OCI-LY7 (cell line): Measurements from ENCODE around the gene SPATS2L. TPM values are rescaled to one million over a fixed set of nuclear protein-coding genes. Genes with fewer than 3 reads are reported as not detected.

ENCODE experiments used
- BruUV-seq: library from RNA; stranded (reverse); fragments of 400-500 nt; replicated peaks from 2 replicates; lab custom pipeline; 2021; lab: Mats Ljungman, UMichigan
- CTCF ChIA-PET: fragments of 300-600 bp; sonication (Branson Sonifier 250); formaldehyde crosslinking; loops from one replicate; lab custom pipeline; 2022; ENCODE audit warnings: antibody characterized with exemption; ENCODE audit not compliant: unreplicated experiment; lab: Charles Lee
- POLR2A ChIA-PET: fragments of 300-600 bp; sonication (Branson Sonifier 250); formaldehyde crosslinking; loops from one replicate; lab custom pipeline; 2022; ENCODE audit warnings: antibody characterized with exemption; lab: Charles Lee
- DNase-seq: peaks from one replicate; pipeline ENCODE4 v3.0.0-alpha.2; 2015; ENCODE audit warnings: low spot score
- H2AFZ ChIP-seq: fragments of 200-600 bp; sonication (generic), shearing (Covaris generic); 2 replicates; pipeline ENCODE4 v1.6.1; 2014; ENCODE audit warnings: mild to moderate bottlenecking, antibody characterized with exemption, low read length, moderate library complexity
- H3K27ac ChIP-seq: fragments of 200-600 bp; sonication (generic); 2 replicates; pipeline ENCODE4 v1.5.1; 2014; ENCODE audit warnings: mixed run types, low read depth, mild to moderate bottlenecking, moderate library complexity, low read length, inconsistent platforms; ENCODE audit not compliant: poor library complexity, severe bottlenecking
- H3K36me3 ChIP-seq: fragments of 200-600 bp; sonication (generic); 2 replicates; pipeline ENCODE4 v1.6.1; 2014; ENCODE audit warnings: mild to moderate bottlenecking, antibody characterized with exemption, low read length, moderate library complexity, mixed read lengths; ENCODE audit not compliant: insufficient read depth
- H3K4me1 ChIP-seq: fragments of 200-600 bp; sonication (generic); 2 replicates; pipeline ENCODE4 v1.5.1; 2014; ENCODE audit warnings: mild to moderate bottlenecking, low read length; ENCODE audit not compliant: insufficient read depth, poor library complexity, severe bottlenecking
- H3K4me2 ChIP-seq: fragments of 200-600 bp; sonication (generic); 2 replicates; pipeline ENCODE4 v1.6.1; 2014; ENCODE audit warnings: mild to moderate bottlenecking, low read length
- H3K4me3 ChIP-seq: fragments of 200-600 bp; sonication (generic); 2 replicates; pipeline ENCODE4 v1.5.1; 2014; ENCODE audit warnings: mild to moderate bottlenecking, low read depth, low read length; ENCODE audit not compliant: poor library complexity, severe bottlenecking
- H3K79me2 ChIP-seq: fragments of 200-600 bp; sonication (generic); 2 replicates; pipeline ENCODE4 v1.6.1; 2016; ENCODE audit warnings: low read depth, mild to moderate bottlenecking, low read length, moderate library complexity, mixed read lengths; ENCODE audit not compliant: insufficient read depth
- H3K9me2 ChIP-seq: fragments of 200-600 bp; sonication (generic); 2 replicates; pipeline ENCODE4 v1.6.1; 2016; ENCODE audit warnings: mild to moderate bottlenecking, low read length, mixed read lengths; ENCODE audit not compliant: insufficient read depth
- H3K9me3 ChIP-seq: fragments of 200-600 bp; sonication (generic); 2 replicates; pipeline ENCODE4 v1.6.1; 2014; ENCODE audit warnings: mild to moderate bottlenecking, mixed run types, low read length, mixed read lengths
- H4K20me1 ChIP-seq: fragments of 200-600 bp; sonication (generic); 2 replicates; pipeline ENCODE4 v1.6.1; 2014; ENCODE audit warnings: mild to moderate bottlenecking, antibody characterized with exemption, low read length, moderate library complexity, mixed read lengths; ENCODE audit not compliant: insufficient read depth
- EZH2phosphoT487 ChIP-seq: fragments of 200-600 bp; sonication (generic); IDR thresholded peaks from 2 replicates; pipeline ENCODE4 v1.6.1; 2018; ENCODE audit warnings: low read depth, borderline replicate concordance, mild to moderate bottlenecking, mixed run types, antibody characterized with exemption, low read length, moderate library complexity, mixed read lengths
- intact Hi-C: fragments of 100-400 bp; cut with micrococcal nuclease; formaldehyde crosslinking; loops from one replicate; pipeline ENCODE4 v1.10.0; 2022; ENCODE audit not compliant: unreplicated experiment
- total RNA-seq, 2 experiments: library from RNA; depleted of rRNA in 1 of 2; stranded (reverse); fragments of >200 nt in 1 of 2; shearing (Covaris generic) in 1 of 2; gene quantifications; 2 replicates each; pipeline ENCODE4 v1.2.3, GENCODE V29; 2014 to 2022
- TF ChIP-seq, protein P1 (sequence below): fragments of 200-600 bp; sonication (generic); conservative IDR thresholded peaks from 2 replicates; pipeline ENCODE4 v1.5.1; 2014; ENCODE audit warnings: mild to moderate bottlenecking, antibody characterized with exemption, low read length, moderate library complexity, mixed read lengths

The SPATS2L gene
- total RNA-seq, 2 experiments from 2014 or later = 3.1 to 5.2 TPM

- Histone ChIP-seq H2AFZ (no peak overlapping the region), H4K20me1 (no peaks in the 10 kb centered on the region), H3K79me2 (no peaks in the 10 kb centered on the region), H3K9me3 (no peaks in the 10 kb centered on the region), H3K9me2 (no peaks in the 10 kb centered on the region), H3K27ac (no peak overlapping the region), H3K4me3 (no peak overlapping the region), H3K36me3 (no peaks in the 10 kb centered on the region), H3K4me1 (no peaks in the 10 kb centered on the region), H3K4me2 (no peak overlapping the region; the same call in 1 of the 2 replicates)
- TF ChIP-seq, protein P1, sequence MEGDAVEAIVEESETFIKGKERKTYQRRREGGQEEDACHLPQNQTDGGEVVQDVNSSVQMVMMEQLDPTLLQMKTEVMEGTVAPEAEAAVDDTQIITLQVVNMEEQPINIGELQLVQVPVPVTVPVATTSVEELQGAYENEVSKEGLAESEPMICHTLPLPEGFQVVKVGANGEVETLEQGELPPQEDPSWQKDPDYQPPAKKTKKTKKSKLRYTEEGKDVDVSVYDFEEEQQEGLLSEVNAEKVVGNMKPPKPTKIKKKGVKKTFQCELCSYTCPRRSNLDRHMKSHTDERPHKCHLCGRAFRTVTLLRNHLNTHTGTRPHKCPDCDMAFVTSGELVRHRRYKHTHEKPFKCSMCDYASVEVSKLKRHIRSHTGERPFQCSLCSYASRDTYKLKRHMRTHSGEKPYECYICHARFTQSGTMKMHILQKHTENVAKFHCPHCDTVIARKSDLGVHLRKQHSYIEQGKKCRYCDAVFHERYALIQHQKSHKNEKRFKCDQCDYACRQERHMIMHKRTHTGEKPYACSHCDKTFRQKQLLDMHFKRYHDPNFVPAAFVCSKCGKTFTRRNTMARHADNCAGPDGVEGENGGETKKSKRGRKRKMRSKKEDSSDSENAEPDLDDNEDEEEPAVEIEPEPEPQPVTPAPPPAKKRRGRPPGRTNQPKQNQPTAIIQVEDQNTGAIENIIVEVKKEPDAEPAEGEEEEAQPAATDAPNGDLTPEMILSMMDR = no peak
- no peak for TF ChIP-seq EZH2phosphoT487
- DNase-seq = no peak
- ChIA-PET CTCF (no interaction called here), POLR2A (interaction anchor here (0.7 kb wide), 1 partner anchor 231 kb away, joined by 4 read pairs; no protein-coding TSS in a partner anchor)
- intact Hi-C loops = no loop called here
- BruUV-seq = no TSS peak
Measured at GRCh38 chr2:200477667-200478131, 171.2 kb downstream of the SPATS2L start.

DNA sequence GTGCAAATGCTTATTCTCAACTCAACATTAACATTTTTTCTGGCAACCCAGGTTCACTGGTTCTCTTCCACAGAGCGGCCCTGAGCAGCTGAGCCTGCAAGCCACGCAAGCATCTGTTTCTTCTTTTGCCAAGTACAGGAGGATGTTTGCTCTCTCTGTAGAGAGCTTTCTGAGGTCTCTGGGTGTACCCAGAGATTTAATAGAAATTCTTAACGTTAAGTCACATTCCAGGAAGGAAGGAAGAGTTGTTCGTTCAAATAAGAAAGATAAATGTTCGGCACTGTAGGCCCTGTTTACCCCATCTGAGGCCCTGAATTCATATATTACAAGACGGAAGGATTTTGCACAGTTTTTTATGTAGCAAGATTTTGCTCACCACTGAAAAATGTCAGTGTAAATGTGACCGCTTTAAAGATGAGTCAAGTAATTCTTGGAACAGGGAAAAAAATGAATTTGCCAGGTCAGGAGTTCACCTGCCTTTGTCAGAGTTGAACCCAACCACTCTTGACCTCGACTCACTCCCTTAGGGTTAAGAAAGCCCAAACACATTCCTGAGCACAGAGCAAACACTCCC is 173.3 kb downstream of the SPATS2L start:
- no peak overlapping the region for H2AFZ ChIP-seq
- no peaks in the 10 kb centered on the region for H4K20me1 ChIP-seq
- no TSS peak for BruUV-seq
- no peak overlapping the region for H3K27ac ChIP-seq
- no peaks in the 10 kb centered on the region for H3K9me2 ChIP-seq
- no peak for DNase-seq
- intact Hi-C loops = loop anchor here (2.0 kb wide), 1 partner anchor 499 kb away; no protein-coding TSS in a partner anchor
- no peaks in the 10 kb centered on the region for H3K9me3 ChIP-seq
- ChIA-PET POLR2A (interaction anchor here (1.3 kb wide), 1 partner anchor 11 kb away, joined by 4 read pairs; no protein-coding TSS in a partner anchor), CTCF (no interaction called here)
- H3K4me1 ChIP-seq = no peaks in the 10 kb centered on the region
- H3K4me2 ChIP-seq = no peak overlapping the region
- H3K4me3 ChIP-seq = no peak overlapping the region
- no peaks in the 10 kb centered on the region for H3K79me2 ChIP-seq
- no peaks in the 10 kb centered on the region for H3K36me3 ChIP-seq
- TF ChIP-seq EZH2phosphoT487 = no peak
- TF ChIP-seq, protein P1 = no peak

DNA sequence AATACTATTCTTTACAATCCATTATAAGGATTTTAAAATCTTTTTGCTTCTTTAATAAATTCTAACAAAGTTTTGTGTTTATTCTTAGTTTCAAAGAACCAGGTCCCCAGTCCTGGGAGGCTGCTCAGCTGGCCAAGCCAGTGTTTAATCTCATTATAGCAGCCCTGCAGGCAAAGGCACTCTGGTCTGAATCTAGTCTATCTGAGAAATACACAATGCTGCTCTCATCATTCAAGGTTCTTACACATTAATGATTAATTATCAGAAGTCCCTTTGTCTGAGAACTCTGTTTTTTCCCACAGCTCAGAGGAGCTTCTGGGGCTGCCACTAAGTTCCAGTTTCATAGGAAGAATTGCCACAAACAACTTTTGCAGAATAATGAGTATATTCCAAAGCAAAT is 175.7 kb downstream of the SPATS2L start:
- no peaks in the 10 kb centered on the region for H3K36me3 ChIP-seq
- no peaks in the 10 kb centered on the region for H3K4me1 ChIP-seq
- H3K79me2 ChIP-seq = no peaks in the 10 kb centered on the region
- no peak overlapping the region for H3K4me3 ChIP-seq
- intact Hi-C loops = no loop called here
- H3K9me2 ChIP-seq = no peaks in the 10 kb centered on the region
- DNase-seq = no peak
- CTCF ChIA-PET = no interaction called here
- no peak overlapping the region for H2AFZ ChIP-seq
- BruUV-seq = no TSS peak
- H3K9me3 ChIP-seq = no peaks in the 10 kb centered on the region
- H3K4me2 ChIP-seq = no peak overlapping the region
- TF ChIP-seq, protein P1 = no peak
- no peak for TF ChIP-seq EZH2phosphoT487
- H4K20me1 ChIP-seq = no peaks in the 10 kb centered on the region
- POLR2A ChIA-PET = interaction anchor here (0.6 to 1.6 kb wide), 3 partner anchors 11 to 435 kb away, joined by 3 to 5 read pairs (median 4); no protein-coding TSS in a partner anchor
- H3K27ac ChIP-seq = no peak overlapping the region
